GM21825 (cell line): ENCODE data around the gene PCDHA1.
"Not testable (repeated sequence)": the region's sequence is repeated elsewhere in the genome, so short reads cannot be mapped to it uniquely, and the experiment has no call there.

Experiments
- ATAC-seq: cut with Tn5 transposase; IDR thresholded peaks from one replicate; pipeline ENCODE4 v1.9.1; 2021; ENCODE audit warnings: mild to moderate bottlenecking, moderate library complexity; ENCODE audit not compliant: unreplicated experiment

Gene PCDHA1

GRCh38 chr5:140849831-140850634 lies 64.1 kb downstream of the PCDHA1 start:
- not testable (repeated sequence) for ATAC-seq

GRCh38 chr5:140855772-140856674 lies 70.1 kb downstream of the PCDHA1 start, which contains the start of gene PCDHA10:
Gene PCDHA10 (plus strand): TSS chr5:140855897. CDS start chr5:140856049, 152 bp downstream.
- ATAC-seq, result no peak

- no peak for ATAC-seq
Measured at GRCh38 chr5:140857177-140857986, 71.4 kb downstream of the PCDHA1 start.

- ATAC-seq, result no peak
Measured at GRCh38 chr5:140857987-140858240, 72.0 kb downstream of the PCDHA1 start.

- ATAC-seq, result no peak
Measured at GRCh38 chr5:140862441-140863295, 76.7 kb downstream of the PCDHA1 start.

GRCh38 chr5:140868721-140869554 lies 83.0 kb downstream of the PCDHA1 start, which contains the start of gene PCDHA11:
Gene PCDHA11 (plus strand): TSS chr5:140868957. CDS start chr5:140869104, 147 bp downstream.
- ATAC-seq, result no peak

DNA sequence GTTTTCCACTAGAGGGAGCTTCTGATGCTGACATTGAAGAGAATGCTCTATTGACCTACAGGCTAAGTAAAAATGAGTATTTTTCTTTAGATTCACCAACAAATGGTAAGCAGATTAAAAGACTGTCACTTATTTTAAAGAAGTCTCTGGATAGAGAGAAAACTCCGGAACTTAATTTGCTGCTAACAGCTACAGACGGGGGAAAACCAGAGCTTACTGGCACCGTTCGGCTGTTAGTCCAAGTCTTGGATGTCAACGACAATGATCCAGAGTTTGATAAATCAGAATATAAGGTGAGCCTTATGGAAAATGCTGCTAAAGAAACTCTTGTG lies 83.6 kb downstream of the PCDHA1 start:
- ATAC-seq, result no peak

GRCh38 chr5:140870221-140871201 lies 84.6 kb downstream of the PCDHA1 start:
- ATAC-seq, result no peak

DNA sequence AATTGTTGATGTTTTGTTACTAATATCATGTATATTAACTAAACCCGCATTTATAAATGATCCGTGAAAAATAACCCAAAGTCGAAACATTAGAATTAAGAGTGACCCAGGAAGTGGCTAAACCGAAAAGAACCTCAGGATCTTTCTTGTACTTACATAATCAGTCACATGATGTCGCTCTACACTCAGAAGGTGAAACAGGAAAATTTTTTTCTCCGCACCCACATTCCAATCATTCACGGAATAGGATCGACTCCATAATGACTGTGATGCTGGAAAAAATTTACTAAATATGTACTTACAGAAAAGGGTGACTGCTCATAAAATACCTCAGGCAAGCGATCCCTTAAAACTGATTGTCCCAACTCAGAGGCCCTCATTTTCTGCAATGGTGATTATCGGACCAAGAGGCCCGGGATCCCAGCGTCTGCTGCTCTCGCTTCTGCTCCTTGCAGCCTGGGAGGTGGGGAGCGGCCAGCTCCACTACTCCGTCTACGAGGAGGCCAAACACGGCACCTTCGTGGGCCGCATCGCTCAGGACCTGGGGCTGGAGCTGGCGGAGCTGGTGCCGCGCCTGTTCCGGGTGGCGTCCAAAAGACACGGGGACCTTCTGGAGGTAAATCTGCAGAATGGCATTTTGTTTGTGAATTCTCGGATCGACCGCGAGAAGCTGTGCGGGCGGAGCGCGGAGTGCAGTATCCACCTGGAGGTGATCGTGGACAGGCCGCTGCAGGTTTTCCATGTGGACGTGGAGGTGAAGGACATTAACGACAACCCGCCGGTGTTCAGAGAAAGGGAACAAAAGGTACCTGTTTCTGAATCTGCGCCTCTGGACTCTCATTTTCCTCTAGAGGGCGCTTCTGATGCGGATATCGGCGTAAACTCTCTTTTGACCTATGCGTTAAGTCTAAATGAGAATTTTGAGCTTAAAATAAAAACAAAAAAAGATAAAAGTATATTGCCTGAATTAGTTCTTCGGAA lies 89.4 kb downstream of the PCDHA1 start, which contains the start of gene PCDHA12:
Gene PCDHA12, plus strand, starts transcription at position 224 of the 981 bp plus-strand sequence. Its CDS starts 165 bp downstream, at position 389.
- no peak for ATAC-seq

DNA sequence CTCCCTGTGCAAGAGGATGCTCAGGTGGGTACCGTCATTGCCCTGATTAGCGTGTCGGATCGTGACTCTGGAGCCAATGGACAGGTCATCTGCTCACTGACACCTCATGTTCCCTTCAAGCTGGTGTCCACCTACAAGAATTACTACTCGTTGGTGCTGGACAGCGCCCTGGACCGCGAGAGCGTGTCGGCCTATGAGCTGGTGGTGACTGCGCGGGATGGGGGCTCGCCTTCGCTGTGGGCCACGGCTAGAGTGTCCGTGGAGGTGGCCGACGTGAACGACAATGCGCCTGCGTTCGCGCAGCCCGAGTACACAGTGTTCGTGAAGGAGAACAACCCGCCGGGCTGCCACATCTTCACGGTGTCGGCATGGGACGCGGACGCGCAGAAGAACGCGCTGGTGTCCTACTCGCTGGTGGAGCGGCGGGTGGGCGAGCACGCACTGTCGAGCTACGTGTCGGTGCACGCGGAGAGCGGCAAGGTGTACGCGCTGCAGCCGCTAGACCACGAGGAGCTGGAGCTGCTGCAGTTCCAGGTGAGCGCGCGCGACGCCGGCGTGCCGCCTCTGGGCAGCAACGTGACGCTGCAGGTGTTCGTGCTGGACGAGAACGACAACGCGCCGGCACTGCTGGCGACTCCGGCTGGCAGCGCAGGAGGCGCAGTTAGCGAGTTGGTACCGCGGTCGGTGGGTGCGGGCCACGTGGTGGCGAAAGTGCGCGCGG lies 90.8 kb downstream of the PCDHA1 start:
- ATAC-seq, result not testable (repeated sequence)

DNA sequence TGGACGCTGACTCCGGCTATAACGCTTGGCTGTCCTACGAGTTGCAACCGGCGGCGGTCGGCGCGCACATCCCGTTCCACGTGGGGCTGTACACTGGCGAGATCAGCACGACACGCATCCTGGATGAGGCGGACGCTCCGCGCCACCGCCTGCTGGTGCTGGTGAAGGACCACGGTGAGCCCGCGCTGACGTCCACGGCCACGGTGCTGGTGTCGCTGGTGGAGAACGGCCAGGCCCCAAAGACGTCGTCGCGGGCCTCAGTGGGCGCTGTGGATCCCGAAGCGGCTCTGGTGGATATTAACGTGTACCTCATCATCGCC lies 91.3 kb downstream of the PCDHA1 start:
- ATAC-seq, result no peak

DNA sequence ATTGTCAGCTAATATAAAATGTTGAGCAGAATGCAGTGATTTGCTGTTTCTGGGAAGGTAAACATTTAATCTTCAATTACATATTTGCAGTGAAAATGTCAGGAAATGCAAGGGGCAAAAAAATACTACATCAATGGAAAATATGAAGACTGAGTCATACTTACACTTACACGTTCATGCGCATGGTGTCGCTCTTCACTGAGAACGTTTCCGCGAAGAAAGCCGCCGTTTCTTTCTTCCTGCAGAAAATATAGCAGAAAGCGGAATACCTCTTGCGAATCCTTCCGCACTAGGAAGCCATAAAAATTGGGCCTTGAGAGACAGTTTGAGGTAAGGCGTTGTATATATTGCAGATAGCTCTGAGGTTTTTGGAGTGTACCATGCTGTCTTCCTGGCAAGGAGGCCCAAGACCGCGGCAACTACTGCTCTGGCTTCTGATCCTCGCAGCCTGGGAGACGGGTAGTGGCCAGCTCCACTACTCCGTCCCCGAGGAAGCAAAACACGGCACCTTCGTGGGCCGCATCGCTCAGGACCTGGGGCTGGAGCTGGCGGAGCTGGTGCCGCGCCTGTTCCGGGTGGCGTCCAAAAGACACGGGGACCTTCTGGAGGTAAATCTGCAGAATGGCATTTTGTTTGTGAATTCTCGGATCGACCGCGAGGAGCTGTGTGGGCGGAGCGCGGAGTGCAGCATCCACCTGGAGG lies 96.1 kb downstream of the PCDHA1 start, which contains the start of gene PCDHA13:
Gene PCDHA13, plus strand, starts transcription at position 236 of the 702 bp plus-strand sequence. Its CDS starts 145 bp downstream, at position 381.
- ATAC-seq, result no peak

DNA sequence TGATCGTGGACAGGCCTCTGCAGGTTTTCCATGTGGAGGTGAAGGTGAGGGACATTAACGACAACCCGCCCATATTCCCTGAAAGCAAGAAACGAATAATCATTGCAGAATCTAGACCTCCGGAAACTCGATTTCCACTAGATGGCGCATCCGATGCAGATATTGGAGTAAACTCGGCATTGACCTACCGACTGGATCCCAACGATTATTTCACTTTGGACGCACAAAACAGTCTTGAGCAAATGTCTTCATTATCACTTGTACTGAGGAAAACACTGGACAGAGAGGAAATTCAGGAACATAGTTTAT lies 96.6 kb downstream of the PCDHA1 start:
- no peak for ATAC-seq

DNA sequence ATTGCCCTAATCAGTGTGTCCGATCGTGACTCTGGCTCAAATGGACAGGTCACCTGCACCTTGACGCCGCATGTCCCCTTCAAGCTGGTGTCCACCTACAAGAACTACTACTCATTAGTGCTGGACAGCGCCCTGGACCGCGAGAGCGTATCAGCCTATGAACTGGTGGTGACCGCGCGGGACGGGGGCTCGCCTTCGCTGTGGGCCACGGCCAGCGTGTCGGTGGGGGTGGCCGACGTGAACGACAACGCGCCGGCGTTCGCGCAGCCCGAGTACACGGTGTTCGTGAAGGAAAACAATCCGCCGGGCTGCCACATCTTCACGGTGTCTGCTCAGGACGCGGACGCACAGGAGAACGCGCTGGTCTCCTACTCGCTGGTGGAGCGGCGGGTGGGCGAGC lies 97.4 kb downstream of the PCDHA1 start:
- ATAC-seq, result no peak

DNA sequence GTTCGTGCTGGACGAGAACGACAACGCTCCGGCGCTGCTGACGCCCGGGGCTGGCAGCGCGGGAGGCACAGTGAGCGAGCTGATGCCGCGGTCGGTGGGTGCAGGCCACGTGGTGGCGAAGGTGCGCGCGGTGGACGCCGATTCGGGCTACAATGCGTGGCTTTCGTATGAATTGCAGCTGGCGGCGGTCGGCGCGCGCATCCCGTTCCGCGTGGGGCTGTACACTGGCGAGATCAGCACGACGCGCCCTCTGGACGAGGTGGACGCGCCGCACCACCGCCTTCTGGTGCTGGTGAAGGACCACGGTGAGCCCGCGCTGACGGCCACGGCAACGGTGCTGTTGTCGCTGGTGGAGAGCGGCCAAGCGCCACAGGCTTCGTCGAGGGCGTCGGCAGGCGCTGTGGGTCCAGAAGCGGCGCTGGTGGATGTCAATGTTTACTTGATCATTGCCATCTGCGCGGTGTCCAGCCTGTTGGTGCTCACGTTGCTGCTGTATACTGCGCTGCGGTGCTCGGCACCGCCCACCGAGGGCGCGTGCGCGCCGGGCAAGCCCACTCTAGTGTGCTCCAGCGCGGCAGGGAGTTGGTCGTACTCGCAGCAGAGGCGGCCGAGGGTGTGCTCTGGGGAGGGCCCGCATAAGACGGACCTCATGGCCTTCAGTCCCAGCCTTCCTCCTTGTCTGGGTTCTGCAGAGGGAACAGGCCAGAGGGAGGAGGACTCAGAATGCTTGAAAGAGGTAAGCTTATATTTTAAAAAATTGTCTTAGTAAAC lies 98.2 kb downstream of the PCDHA1 start:
- ATAC-seq, result no peak
